ENCODE measurements around the gene NKX6-2.

- TF ChIP-seq CTCF (conservative IDR thresholded peaks at IDR 0.05) (no peak), ZFX (IDR thresholded peaks at IDR 0.05) (no peak)
These were observed 4.4 kb downstream of the NKX6-2 start for GRCh38 chr10:132781556-132781955.

Data from C4-2B (cell line).